GM19468 (cell line): Measurements from ENCODE around the gene CRIP3.
"Not testable (repeated sequence)": the region's sequence is repeated elsewhere in the genome, so short reads cannot be mapped to it uniquely, and the experiment has no call there.

Experiments
- ATAC-seq: cut with Tn5 transposase; IDR thresholded peaks from one replicate; pipeline ENCODE4 v1.9.1; 2021; ENCODE audit warnings: mild to moderate bottlenecking, moderate library complexity, moderate number of reproducible peaks; ENCODE audit not compliant: unreplicated experiment; ENCODE audit errors: extremely low read depth

CRIP3 gene

DNA sequence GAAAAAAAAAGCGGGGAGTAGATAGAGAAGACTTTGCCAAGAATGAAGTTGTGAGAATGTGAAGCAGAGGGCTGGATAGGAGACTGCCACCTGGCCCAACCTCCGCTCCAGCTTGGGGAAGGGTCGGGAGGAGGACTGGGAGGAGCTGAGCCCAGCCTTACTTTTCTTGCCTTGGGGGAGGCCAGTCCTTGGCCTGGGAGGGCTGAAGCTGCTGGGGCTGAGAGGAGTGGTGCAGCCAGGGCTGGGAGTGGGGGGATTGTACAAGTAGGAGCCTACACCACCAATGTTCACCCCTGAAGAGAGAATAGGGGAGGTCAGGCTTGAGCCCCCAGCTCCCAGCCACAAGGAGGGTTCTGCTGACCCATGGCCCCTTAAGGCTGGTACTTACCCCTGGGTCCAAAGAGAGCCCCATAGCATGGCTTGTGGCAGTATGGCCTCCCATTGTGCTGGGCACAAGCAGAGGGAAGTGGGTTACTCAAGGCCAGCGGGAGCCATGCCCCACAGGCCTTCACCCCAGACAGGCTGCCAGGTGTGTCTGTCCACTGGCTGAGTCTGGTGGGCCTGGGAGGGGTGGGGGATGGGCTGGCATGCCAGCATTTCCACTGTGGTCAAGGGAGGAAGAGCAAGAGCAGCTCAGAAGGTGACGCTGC, 1.1 kb downstream of the CRIP3 start:
- ATAC-seq = no peak

DNA sequence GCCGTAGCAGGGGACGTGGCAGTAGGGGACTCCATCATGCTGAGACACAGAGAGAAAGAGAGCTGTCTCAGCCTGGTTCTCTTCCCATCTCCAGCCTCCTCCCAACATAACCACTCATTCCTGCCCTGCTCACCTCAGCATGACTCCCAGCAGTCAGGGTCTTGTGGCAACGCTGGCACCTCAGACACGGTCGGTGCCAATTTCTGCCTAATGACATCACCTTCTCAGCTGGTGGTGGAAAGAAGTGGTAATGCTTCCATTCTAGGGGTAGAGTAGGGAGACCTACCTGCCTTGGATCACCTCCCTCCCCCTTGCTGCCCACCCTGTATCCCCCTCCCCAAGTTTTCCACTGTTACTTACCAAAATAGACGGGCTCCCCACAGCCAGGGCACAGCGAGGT, 2.5 kb downstream of the CRIP3 start:
- no peak for ATAC-seq

DNA sequence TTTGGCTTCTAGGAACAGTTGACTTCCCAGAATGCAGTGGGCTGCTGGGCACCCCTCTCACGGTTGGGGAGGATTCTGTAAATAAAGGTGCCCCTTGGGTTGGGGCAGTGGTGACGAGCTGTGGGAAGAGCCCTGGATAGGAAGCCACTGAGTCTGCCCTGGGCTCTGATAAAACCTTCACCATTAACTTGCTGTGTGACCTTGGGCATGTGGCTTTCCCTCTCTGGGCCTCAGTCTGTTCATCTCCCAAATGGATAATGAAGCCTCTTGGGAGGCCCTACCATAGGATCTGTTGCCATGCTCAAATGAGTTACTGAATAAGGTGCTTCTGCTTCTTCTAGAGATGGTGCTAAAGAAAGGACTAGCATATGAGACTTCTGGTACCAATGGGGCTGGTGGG, 3.7 kb downstream of the CRIP3 start:
- ATAC-seq = no peak

GRCh38 chr6:43304361-43304760, 4.3 kb downstream of the CRIP3 start:
- ATAC-seq = no peak

DNA sequence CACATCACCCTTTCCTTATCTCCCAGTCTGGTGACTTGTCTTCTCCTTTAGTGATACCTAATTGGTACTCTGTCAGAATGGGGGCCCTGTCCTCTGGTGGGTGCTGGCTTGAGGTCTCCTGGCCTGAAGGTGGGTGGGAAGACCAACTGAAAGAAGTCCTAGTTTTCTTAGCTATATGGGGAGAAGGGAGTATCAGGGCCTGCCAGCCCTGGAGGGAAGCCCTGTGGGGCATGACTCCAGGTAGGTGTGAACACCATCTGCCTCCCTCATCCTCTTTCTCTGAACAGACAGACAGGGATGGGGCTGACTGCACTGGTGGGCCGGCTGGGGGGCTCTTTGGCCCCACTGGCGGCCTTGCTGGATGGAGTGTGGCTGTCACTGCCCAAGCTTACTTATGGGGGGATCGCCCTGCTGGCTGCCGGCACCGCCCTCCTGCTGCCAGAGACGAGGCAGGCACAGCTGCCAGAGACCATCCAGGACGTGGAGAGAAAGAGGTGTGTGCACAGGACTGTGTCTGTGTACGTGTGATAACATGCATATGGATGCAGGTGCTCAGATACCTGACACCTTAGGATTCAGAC, 4.8 kb downstream of the CRIP3 start:
- no peak for ATAC-seq

- not testable (repeated sequence) for ATAC-seq
Observed at GRCh38 chr6:43303006-43303405, 5.6 kb downstream of the CRIP3 start.

DNA sequence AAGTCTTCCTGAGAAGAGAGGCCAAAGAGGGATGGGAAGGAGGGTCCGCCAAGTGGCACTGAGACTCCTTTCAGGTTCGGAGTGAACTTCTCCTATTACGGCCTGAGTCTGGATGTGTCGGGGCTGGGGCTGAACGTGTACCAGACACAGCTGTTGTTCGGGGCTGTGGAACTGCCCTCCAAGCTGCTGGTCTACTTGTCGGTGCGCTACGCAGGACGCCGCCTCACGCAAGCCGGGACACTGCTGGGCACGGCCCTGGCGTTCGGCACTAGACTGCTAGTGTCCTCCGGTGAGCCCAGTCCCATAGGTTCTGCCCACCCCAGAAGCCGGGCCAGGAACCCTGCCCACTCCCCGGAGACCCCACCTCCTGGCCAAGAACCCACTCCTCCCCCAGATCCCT, 6.5 kb downstream of the CRIP3 start:
- ATAC-seq = no peak

- ATAC-seq = no peak
Observed at GRCh38 chr6:43301081-43301870, 7.3 kb downstream of the CRIP3 start.

- ATAC-seq = no peak
Observed at GRCh38 chr6:43299338-43300293, 9.0 kb downstream of the CRIP3 start.

DNA sequence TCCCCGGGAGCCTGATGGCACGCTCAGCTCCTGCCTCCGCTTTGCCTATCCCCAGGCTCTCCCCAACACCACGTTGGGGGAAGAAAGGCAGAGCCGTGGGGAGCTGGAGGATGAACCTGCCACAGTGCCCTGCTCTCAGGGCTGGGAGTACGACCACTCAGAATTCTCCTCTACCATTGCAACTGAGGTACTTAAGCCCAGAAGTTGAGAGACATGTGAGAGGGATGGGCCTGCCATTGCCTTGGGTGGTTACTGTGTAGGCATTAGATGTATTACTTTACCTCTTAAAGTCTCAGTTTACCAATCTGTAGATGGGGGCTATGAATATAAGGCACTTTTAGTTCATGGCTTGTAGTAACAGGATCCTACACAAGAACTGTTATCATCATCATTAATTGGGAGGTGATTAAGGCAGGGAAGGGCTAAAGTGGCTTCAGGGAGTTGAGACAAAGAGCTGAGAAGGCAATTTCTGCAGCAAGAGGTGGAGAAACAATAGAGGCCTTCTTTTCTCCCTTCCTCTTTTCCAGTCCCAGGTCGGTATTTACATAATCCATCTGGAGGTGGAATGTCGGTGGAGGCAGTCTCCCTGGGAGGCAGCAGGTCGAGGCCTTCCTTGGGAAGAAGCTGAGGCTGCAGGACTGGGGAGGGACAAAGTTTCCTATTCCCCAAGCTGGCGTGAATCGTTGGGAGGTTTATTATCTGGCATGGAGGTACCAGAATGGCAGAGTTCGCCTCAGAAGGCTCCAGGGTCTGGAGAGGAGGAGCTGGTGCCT, 9.9 kb downstream of the CRIP3 start:
- no peak for ATAC-seq

- ATAC-seq = no peak
Observed at GRCh38 chr6:43297644-43298564, 10.7 kb downstream of the CRIP3 start, which contains the start of gene SLC22A7. SLC22A7 (plus strand) TSS chr6:43298260; CDS start chr6:43298359, 99 bp downstream.

- ATAC-seq = no peak
Observed at GRCh38 chr6:43296780-43297497, 11.7 kb downstream of the CRIP3 start.

GRCh38 chr6:43295456-43295855, 13.2 kb downstream of the CRIP3 start:
- ATAC-seq = no peak

- ATAC-seq = no peak
Observed at GRCh38 chr6:43294536-43294935, 14.1 kb downstream of the CRIP3 start.

GRCh38 chr6:43293698-43294097, 14.9 kb downstream of the CRIP3 start:
- ATAC-seq = no peak

DNA sequence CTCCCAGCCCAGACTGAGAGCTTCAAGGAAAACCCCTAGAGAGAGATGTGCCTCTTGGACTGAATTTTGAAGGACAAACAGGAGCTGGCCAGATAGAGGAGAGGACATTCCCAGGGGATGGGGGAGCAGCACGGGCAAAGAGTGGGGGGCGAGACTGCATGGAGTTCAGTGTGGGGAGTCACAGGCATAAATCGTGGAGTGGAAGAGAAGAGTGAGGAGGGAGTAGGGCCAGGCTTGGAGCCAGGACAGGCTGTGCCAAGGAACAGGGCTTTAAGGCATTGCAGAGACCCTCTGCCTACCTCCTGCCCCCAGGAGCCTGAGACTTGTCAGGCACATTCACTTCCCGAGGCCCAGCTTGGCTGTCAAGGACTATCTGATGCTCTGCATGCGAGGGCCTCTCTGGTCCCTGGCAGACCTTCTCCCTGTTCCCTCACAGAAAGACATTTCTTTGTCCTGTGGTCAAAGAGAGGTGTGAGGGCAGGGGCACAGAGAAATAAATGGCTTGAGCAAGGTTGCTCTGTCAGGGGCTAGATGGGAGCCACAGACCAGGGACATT, 15.8 kb downstream of the CRIP3 start:
- no peak for ATAC-seq

GRCh38 chr6:43292341-43292740, 16.3 kb downstream of the CRIP3 start:
- no peak for ATAC-seq

DNA sequence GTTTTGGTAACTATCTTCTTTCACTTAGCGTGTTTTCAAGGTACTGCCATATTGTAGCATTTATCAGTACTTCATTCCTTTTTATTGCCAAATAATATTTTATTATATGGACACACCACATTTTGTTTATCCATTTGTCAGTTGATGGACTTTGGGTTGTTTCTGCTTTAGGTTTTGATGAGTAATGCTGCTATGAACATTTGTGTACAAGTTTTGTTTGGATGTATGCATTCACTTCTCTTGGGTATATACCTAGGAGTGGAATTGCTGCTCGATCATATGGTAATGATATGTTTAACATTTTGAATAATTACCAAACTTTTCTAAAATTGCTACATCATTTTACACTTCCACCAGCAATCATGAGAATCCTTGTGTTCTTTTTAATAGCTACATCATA, 16.9 kb downstream of the CRIP3 start:
- ATAC-seq = no peak
